ENCODE data around the gene PTPRR.

The PTPRR gene

GRCh38 chr12:70695361-70696023 is 225.0 kb downstream of the PTPRR start:
- no peak for DNase-seq (ENCODE audit: low read depth)

- no peak for DNase-seq (ENCODE audit: low read depth)
These were observed 227.8 kb downstream of the PTPRR start for GRCh38 chr12:70692681-70693288.

- no peak for DNase-seq (ENCODE audit: low read depth)
These were observed 229.4 kb downstream of the PTPRR start for GRCh38 chr12:70691018-70691672.

- no peak for DNase-seq (ENCODE audit: low read depth)
These were observed 233.6 kb downstream of the PTPRR start for GRCh38 chr12:70686907-70687306.

GRCh38 chr12:70686299-70686698 is 234.2 kb downstream of the PTPRR start:
- DNase-seq (ENCODE audit: low read depth): no peak

GRCh38 chr12:70683976-70684375 is 236.6 kb downstream of the PTPRR start:
- no peak for DNase-seq (ENCODE audit: low read depth)

GRCh38 chr12:70671698-70672097 is 248.8 kb downstream of the PTPRR start:
- no peak for DNase-seq (ENCODE audit: low read depth)

- DNase-seq (ENCODE audit: low read depth): no peak
These were observed 249.6 kb downstream of the PTPRR start for GRCh38 chr12:70670948-70671347.

- no peak for DNase-seq (ENCODE audit: low read depth)
These were observed 253.3 kb downstream of the PTPRR start for GRCh38 chr12:70667253-70667652.

GRCh38 chr12:70666364-70666763 is 254.2 kb downstream of the PTPRR start:
- DNase-seq (ENCODE audit: low read depth): no peak

- DNase-seq (ENCODE audit: low read depth): no peak
These were observed 256.1 kb downstream of the PTPRR start for GRCh38 chr12:70664465-70664881.

- DNase-seq (ENCODE audit: low read depth): no peak
These were observed 256.7 kb downstream of the PTPRR start for GRCh38 chr12:70663838-70664237.

- no peak for DNase-seq (ENCODE audit: low read depth)
These were observed 258.9 kb downstream of the PTPRR start for GRCh38 chr12:70661466-70662161.

GRCh38 chr12:70660620-70661219 is 259.8 kb downstream of the PTPRR start:
- no peak for DNase-seq (ENCODE audit: low read depth)

- DNase-seq (ENCODE audit: low read depth): no peak
These were observed 260.4 kb downstream of the PTPRR start for GRCh38 chr12:70660002-70660604.

GRCh38 chr12:70659077-70659606 is 261.4 kb downstream of the PTPRR start:
- DNase-seq (ENCODE audit: low read depth): no peak

GRCh38 chr12:70657616-70658286 is 262.8 kb downstream of the PTPRR start:
- DNase-seq (ENCODE audit: low read depth): no peak

- DNase-seq (ENCODE audit: low read depth): no peak
These were observed 268.1 kb downstream of the PTPRR start for GRCh38 chr12:70652451-70652850.

GRCh38 chr12:70648831-70649230 is 271.7 kb downstream of the PTPRR start:
- DNase-seq (ENCODE audit: low read depth): no peak

GRCh38 chr12:70648191-70648590 is 272.3 kb downstream of the PTPRR start:
- DNase-seq (ENCODE audit: low read depth): no peak

- no peak for DNase-seq (ENCODE audit: low read depth)
These were observed 273.7 kb downstream of the PTPRR start for GRCh38 chr12:70646850-70647249.

Measured in activated T-helper 9 cell treated with anti-CD3 and anti-CD28 coated beads, Interleukin-2, amount 50 U/mL, for 16 hours (primary cell).